GM21737 (cell line): ENCODE measurements around the gene CEP57.
"Not testable (repeated sequence)": the region's sequence is repeated elsewhere in the genome, so short reads cannot be mapped to it uniquely, and the experiment has no call there.

Source experiments
- ATAC-seq: cut with Tn5 transposase; IDR thresholded peaks from one replicate; pipeline ENCODE4 v1.9.1; 2021; ENCODE audit warnings: mild to moderate bottlenecking, moderate library complexity; ENCODE audit not compliant: unreplicated experiment

The CEP57 gene

DNA sequence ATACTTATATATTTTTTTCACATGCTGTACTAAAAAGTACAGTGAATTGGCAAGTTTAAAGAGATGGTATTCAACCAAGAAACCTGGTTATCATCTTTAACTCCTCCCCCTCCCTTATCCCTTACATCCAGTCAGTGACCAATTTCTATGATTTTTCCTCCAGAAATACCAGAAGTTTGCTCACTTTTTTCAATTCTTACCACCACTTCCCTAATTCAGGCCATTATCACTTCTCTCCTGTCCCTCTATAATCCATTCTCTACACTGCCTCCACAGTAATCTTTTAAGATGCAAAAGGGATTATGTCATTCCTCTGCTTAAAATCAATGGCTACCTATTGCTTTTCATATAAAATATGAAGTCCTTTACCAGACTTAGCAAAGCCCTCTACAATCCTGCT lies 62.8 kb downstream of the CEP57 start:
- ATAC-seq = no peak

DNA sequence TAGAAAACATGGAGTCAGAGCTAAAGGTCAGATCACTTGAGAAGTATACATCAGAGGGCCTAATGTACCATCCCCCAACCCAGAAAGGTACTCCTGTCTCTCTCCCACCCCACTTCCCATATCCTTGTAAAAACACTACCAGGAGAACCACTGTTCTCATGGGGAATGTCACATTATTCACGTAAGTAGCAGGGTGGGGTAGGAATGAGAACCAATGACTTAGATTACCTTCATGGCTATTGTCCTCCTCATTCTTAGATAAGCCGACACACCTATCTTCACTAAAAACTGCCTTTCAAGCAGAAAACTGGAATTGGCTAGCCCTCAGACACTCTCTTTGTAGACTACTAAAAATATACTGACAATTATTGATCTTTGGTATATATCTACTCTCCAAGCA lies 63.6 kb downstream of the CEP57 start:
- no peak for ATAC-seq

DNA sequence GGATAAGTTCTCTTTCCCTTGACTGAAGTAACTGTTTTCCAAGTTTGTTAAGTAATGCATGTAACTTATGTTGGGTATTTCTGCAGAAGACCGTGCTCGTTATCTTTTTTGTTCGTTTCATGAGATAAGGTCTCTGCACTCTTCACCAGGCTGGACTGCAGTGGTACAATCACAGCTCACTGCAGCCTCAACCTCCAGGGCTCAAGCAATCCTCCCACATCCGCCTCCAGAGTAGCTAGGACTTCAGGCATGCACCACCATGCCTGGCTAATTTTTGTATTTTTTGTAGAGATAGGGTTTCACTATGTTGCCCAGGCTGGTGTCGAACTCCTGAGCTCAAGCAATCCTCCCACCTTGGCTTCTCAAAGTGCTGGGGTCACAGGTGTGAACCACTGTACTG lies 64.1 kb downstream of the CEP57 start:
- not testable (repeated sequence) for ATAC-seq

DNA sequence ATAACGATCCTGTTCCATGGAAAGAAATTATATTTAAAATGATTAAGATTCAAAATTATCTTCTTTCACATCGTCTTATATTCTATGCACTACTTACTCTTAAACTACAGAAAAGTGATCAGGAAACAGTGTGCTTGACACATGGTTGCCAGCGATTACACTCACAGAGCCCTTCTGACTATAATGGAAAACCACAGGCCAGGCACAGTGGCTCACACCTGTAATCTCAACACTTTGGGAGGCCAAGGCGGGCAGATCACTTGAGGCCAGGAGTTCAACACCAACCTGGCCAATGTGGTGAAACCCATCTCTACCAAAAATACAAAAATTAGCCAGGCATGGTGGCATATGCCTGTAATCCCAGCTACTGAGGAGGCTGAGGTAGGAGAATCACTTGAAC lies 69.7 kb downstream of the CEP57 start:
- ATAC-seq = not testable (repeated sequence)

DNA sequence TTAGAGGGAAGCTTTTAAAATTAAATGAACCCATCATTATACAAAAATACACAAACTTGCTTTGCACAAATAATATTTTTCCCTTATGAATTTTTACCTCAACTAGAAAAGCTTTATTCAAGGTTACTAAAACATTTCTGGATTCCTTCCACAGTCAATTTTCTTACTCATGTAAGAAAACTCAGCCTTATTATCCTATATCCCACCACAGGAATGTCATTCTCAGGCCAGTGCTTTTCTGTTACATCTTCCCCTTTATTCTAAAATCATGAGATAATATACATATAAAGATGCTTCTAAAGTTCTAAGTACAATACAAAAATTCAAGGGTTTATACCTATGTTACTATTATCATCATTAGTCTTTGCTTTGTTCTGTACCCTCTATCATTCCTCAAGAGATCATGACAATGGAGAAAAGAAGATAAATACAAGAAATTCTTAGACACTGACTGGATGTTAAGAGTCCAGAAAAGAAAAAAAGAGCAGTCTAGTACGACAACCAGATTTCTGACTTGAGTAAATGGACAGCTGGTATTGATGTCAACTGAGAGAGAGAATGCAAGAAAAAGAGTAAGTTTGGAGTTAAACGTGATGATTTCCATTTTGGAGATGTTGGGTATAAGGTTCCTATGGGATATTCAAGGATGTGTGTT lies 73.3 kb downstream of the CEP57 start:
- ATAC-seq = no peak

DNA sequence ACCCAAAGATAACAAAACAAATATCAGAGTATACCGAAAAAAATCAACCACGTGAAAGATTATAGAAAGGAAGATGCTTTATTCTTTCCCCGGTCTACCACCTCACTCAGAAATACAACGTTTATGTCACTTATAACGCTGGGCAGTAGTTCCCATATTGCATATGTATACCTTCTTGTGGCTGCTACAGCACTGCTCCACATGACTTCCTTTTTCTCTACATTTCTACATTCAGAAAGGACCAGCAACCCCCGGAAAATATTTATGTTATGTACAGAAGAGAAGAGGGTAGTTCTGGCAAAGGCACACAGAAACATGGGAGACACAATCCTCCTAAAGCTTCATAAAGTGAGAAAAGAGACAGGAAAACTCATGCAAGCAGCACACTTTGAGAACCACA lies 76.8 kb downstream of the CEP57 start:
- ATAC-seq = no peak

DNA sequence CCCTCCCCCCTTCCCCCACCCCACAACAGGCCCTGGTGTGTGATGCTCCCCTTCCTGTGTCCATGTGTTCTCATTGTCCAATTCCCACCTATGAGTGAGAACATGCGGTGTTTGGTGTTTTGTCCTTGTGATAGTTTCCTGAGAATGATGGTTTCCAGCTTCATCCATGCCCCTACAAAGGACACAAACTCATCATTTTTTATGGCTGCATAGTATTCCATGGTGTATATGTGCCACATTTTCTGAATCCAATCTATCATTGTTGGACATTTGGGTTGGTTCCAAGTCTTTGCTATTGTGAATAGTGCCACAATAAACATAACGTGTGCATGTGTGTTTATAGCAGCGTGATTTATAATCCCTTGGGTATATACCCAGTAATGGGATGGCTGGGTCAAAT lies 80.6 kb downstream of the CEP57 start:
- ATAC-seq = not testable (repeated sequence)

DNA sequence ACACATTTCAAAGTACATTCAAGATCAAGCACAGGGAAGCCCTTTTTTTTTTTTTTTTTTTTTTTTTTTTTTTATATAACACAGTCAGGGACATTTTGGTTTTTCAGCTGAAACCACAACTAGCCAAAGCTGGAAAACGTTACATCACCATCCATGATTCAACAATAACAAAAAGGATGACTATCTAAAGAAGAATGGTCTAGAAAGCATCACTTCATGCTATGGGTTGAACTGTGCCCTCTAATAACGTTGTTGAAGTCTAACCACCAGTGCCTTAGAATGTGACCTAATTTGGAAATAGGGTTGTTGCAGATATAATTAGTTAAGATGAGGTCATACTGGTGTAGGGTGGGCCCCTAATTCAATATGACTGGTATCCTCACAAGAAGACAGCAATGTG lies 87.0 kb downstream of the CEP57 start:
- no peak for ATAC-seq
